Ishikawa (cell line): ENCODE data around the gene ITPR2.

Experiments
- CEBPB ChIP-seq: IDR thresholded peaks from 2 replicates; pipeline ENCODE4 v1.6.1; 2012
- CREB1 ChIP-seq: IDR thresholded peaks from 2 replicates; pipeline ENCODE4 v1.6.1; 2012; ENCODE audit warnings: low read depth
- EGR1 ChIP-seq: IDR thresholded peaks from 2 replicates; pipeline ENCODE4 v1.6.1; 2012
- EP300 ChIP-seq: IDR thresholded peaks from 2 replicates; pipeline ENCODE4 v1.6.1; 2012; ENCODE audit warnings: borderline replicate concordance
- FOXM1 ChIP-seq: IDR thresholded peaks from 2 replicates; pipeline ENCODE4 v1.6.1; 2012; ENCODE audit warnings: low read depth, borderline replicate concordance
- NFIC ChIP-seq: IDR thresholded peaks from 2 replicates; pipeline ENCODE4 v1.6.1; 2012
- RAD21 ChIP-seq: IDR thresholded peaks from 2 replicates; pipeline ENCODE4 v1.6.1; 2012; ENCODE audit warnings: low read depth
- REST ChIP-seq: IDR thresholded peaks from 2 replicates; pipeline ENCODE4 v1.6.1; 2012; ENCODE audit warnings: low read depth, mild to moderate bottlenecking
- TAF1 ChIP-seq: IDR thresholded peaks from 2 replicates; pipeline ENCODE4 v1.6.1; 2012; ENCODE audit warnings: low read depth, mild to moderate bottlenecking
- TCF12 ChIP-seq: IDR thresholded peaks from 2 replicates; pipeline ENCODE4 v1.6.1; 2012; ENCODE audit warnings: low read depth
- TEAD4 ChIP-seq: IDR thresholded peaks from 2 replicates; pipeline ENCODE4 v1.6.1; 2012
- USF1 ChIP-seq: IDR thresholded peaks from 2 replicates; pipeline ENCODE4 v1.6.1; 2012
- YY1 ChIP-seq: IDR thresholded peaks from 2 replicates; pipeline ENCODE4 v1.6.1; 2012; ENCODE audit warnings: low read depth
- ZBTB7A ChIP-seq: IDR thresholded peaks from 2 replicates; pipeline ENCODE4 v1.6.1; 2012; ENCODE audit warnings: low read depth

DNA sequence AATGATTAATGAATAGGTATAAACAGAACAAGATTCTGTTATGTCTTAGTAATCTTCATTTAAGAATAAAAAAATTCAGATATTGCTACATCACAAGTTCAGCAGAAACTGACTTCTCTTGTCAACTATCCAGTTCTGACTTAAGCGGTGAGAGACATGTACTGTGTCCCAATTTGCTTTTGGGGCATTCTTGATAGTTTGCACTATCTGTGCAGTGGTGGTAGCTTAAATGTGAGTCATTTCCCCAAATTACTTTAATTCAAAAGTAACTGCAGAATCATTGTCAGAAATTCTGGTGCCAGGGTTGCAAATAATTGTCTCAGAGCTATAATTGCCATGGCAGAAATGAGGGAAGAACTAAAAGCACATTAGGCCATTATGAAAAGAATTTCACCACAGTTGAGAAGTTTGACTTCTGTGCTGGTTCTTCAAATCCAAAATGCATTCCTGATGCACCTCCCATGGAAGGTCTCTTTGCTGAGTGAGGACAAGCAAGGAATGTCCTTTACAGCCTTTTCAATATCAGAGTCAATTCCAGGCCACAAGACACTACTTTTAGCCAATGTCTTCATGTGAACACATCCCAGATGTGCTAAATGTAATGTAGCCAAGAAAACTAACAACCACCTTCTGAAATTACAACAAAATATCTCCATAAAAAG lies 332.9 kb downstream of the ITPR2 start:
- no peak for TF ChIP-seq ZBTB7A
- no peak for TF ChIP-seq CEBPB
- no peak for TF ChIP-seq FOXM1
- TF ChIP-seq NFIC = no peak
- TF ChIP-seq TAF1 = no peak
- TF ChIP-seq EP300 = no peak
- no peak for TF ChIP-seq RAD21
- TF ChIP-seq YY1 = no peak
- no peak for TF ChIP-seq TCF12
- no peak for TF ChIP-seq TEAD4
- no peak for TF ChIP-seq REST
- no peak for TF ChIP-seq EGR1
- TF ChIP-seq USF1 = no peak
- no peak for TF ChIP-seq CREB1
